ENCODE data around the gene TRIM46.

- TF ChIP-seq CTCF (IDR thresholded peaks at IDR 0.05; ENCODE audit: insufficient read depth, low read length, poor library complexity, severe bottlenecking) = no peak
- TF ChIP-seq EZH2phosphoT487 (conservative IDR thresholded peaks at IDR 0.05; ENCODE audit: low read length) = no peak
These were observed 24.9 kb downstream of the TRIM46 start for GRCh38 chr1:155198547-155198906.
